ENCODE results near the gene COLEC12. TPM values are rescaled to one million over a fixed set of nuclear protein-coding genes. Genes with fewer than 3 reads are reported as not detected.

COLEC12 gene
- total RNA-seq, 3 donors from 2014 or later = 11.7 to 57.3 (median 14.7) TPM

DNA sequence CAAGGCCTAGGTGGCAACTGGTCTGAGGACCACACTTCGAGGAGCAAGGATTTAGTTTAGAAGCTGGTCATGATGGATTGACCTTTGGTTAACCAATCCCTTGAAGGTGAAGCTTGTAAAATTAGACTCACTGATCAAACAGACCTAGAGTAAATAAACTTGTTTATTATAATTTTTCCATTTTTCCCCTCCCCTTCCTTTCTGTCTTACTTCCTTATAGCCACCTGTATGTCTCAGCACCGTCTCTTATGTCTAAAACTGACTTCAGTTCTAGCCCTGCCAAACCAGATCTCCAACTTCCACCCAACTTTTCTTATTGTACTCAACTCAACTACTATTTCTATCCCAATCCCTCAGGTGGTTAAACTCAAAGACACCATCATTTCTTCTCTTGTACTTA, 139.8 kb downstream of the COLEC12 start:
- Histone ChIP-seq H3K4me3 (no peak overlapping the region), H3K27ac (no peak overlapping the region), H3K4me1 (peaks cover 0 to 3% of the 10 kb centered on the region in 2 donors), H3K27me3 (no peaks in the 10 kb centered on the region), H3K9me3 (no peaks in the 10 kb centered on the region), H3K36me3 (no peaks in the 10 kb centered on the region)
- DNase-seq (ENCODE audit: low spot score in 2 of 2) = no peak
- intact Hi-C loops (cut with DNase I; ENCODE audit: low total_unique reads) = no loop called here
- TF ChIP-seq, protein P1, sequence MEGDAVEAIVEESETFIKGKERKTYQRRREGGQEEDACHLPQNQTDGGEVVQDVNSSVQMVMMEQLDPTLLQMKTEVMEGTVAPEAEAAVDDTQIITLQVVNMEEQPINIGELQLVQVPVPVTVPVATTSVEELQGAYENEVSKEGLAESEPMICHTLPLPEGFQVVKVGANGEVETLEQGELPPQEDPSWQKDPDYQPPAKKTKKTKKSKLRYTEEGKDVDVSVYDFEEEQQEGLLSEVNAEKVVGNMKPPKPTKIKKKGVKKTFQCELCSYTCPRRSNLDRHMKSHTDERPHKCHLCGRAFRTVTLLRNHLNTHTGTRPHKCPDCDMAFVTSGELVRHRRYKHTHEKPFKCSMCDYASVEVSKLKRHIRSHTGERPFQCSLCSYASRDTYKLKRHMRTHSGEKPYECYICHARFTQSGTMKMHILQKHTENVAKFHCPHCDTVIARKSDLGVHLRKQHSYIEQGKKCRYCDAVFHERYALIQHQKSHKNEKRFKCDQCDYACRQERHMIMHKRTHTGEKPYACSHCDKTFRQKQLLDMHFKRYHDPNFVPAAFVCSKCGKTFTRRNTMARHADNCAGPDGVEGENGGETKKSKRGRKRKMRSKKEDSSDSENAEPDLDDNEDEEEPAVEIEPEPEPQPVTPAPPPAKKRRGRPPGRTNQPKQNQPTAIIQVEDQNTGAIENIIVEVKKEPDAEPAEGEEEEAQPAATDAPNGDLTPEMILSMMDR (IDR thresholded peaks at IDR 0.05) = no peak
- TF ChIP-seq POLR2AphosphoS5 (IDR thresholded peaks at IDR 0.05) = no peak
- TF ChIP-seq POLR2A (IDR thresholded peaks at IDR 0.05) = no peak

DNA sequence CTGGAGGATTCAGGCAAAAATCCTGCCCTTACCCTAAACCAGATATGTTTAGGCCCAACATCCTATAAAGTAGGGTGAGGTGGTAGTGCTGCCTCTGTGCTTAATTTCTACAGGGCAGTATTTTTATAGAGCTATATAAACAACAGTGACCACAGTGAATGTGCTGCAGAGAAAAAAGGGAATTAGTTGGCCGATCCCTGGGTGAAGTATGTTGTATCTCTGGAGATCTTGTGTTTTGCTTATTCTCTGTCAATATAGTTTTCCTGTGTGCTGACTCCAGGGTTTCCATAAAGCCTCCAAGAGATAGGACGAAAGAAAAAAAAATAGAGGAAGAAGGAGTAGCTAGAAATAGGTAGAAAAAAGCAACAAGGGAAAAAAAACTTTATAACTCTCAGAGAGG, 143.7 kb downstream of the COLEC12 start:
- TF ChIP-seq POLR2AphosphoS5 (IDR thresholded peaks at IDR 0.05) (no peak), POLR2A (IDR thresholded peaks at IDR 0.05) (no peak)
- TF ChIP-seq, protein P1 (IDR thresholded peaks at IDR 0.05) = no peak
- intact Hi-C loops (cut with DNase I; ENCODE audit: low total_unique reads) = no loop called here
- Histone ChIP-seq H3K4me1 (no peaks in the 10 kb centered on the region), H3K27me3 (no peaks in the 10 kb centered on the region), H3K27ac (no peak overlapping the region), H3K9me3 (no peaks in the 10 kb centered on the region), H3K36me3 (no peaks in the 10 kb centered on the region), H3K4me3 (no peak overlapping the region)
- DNase-seq (ENCODE audit: low spot score in 2 of 2) = no peak

DNA sequence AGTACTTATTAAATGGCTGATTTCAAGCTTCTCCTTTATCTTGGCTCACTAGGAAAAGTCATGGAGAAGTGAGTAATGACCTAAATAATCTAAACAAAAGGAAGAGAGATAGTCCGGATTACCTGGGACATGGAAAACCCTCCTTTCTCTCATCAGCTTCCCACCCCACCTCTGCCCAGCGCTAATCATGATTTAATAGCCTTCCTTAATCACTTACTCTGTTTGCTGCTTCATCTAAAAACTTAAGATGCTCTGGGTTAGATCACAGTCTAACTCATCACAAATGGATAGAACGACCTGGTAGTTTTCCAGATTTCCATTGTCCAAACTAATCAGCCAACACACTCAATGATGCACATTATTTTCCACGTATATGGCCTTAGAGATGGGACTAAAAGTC, 144.8 kb downstream of the COLEC12 start:
- TF ChIP-seq POLR2A (IDR thresholded peaks at IDR 0.05) (no peak), POLR2AphosphoS5 (IDR thresholded peaks at IDR 0.05) (no peak)
- TF ChIP-seq, protein P1 (IDR thresholded peaks at IDR 0.05) = no peak
- no peak for DNase-seq (ENCODE audit: low spot score in 2 of 2)
- Histone ChIP-seq H3K36me3 (no peaks in the 10 kb centered on the region), H3K9me3 (no peaks in the 10 kb centered on the region), H3K4me1 (no peaks in the 10 kb centered on the region), H3K27ac (no peak overlapping the region), H3K27me3 (no peaks in the 10 kb centered on the region), H3K4me3 (no peak overlapping the region)
- intact Hi-C loops (cut with DNase I; ENCODE audit: low total_unique reads) = no loop called here

DNA sequence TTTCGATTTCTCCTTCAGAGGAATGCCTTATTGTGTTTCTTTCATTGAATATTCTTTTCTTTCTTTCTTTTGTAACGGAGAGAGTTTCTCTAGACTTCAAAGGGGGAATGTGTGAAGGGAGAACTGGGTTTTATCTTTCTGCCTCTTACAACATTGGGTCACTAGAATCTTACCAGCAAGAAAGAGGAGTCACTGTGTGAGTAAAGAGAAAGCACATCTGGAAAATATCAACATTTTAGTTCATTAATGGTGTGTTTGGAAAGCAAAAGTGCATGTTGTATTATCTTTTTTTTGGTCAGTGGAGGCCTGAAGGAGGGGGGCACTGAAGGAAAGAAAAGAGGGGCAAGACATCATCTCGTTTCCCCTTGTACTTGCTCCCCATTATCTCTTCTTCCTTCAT, 146.0 kb downstream of the COLEC12 start:
- Histone ChIP-seq H3K4me3 (no peak overlapping the region), H3K4me1 (no peaks in the 10 kb centered on the region), H3K27me3 (no peaks in the 10 kb centered on the region), H3K36me3 (no peaks in the 10 kb centered on the region), H3K27ac (peak overlapping the region in 1 of 2 donors; percentile 61), H3K9me3 (no peaks in the 10 kb centered on the region)
- TF ChIP-seq POLR2A (IDR thresholded peaks at IDR 0.05) (no peak), POLR2AphosphoS5 (IDR thresholded peaks at IDR 0.05) (no peak)
- TF ChIP-seq, protein P1 (IDR thresholded peaks at IDR 0.05) = no peak
- DNase-seq (ENCODE audit: low spot score in 2 of 2) = no peak
- intact Hi-C loops (cut with DNase I; ENCODE audit: low total_unique reads) = no loop called here

DNA sequence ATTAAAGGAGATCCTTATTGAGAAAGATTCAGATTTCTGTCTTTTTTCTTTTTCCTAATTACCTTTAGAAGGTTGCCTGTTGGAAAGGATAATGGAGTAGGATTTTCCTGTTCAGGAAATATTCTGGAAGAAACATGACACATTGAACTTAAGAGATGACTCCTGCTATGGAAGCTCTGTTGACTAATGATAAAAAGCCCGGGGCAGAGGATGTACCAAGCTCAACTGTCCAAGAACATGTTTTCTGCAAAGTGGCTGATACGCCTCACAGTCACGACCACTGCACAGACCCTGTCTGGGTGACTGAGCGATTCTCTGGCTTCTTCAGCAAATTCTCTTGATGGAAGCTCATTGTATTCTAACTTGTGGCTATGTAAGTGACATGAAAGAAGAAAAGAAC, 146.5 kb downstream of the COLEC12 start:
- H3K9me3 ChIP-seq = no peaks in the 10 kb centered on the region
- H3K36me3 ChIP-seq = no peaks in the 10 kb centered on the region
- H3K27me3 ChIP-seq = no peaks in the 10 kb centered on the region
- H3K4me3 ChIP-seq = no peak overlapping the region
- no peaks in the 10 kb centered on the region for H3K4me1 ChIP-seq
- no peak for DNase-seq (ENCODE audit: low spot score in 2 of 2)
- intact Hi-C loops (cut with DNase I; ENCODE audit: low total_unique reads) = no loop called here
- H3K27ac ChIP-seq = peak overlapping the region in 1 of 2 donors; percentile 51
- TF ChIP-seq, protein P1 (IDR thresholded peaks at IDR 0.05) = no peak
- TF ChIP-seq POLR2A (IDR thresholded peaks at IDR 0.05) = no peak
- no peak for TF ChIP-seq POLR2AphosphoS5 (IDR thresholded peaks at IDR 0.05)
